Gastroesophageal sphincter (tissue), 3 donors: ENCODE measurements around the gene SLC43A1.

Source experiments
- POLR2A ChIP-seq, 2 donors: fragments of 450-650 bp; IDR thresholded peaks; one replicate each; pipeline ENCODE4 v1.6.1; 2017; ENCODE audit warnings: antibody characterized with exemption in 2 of 2, mild to moderate bottlenecking in 2 of 2, moderate library complexity in 1 of 2
- TF ChIP-seq, protein P1 (sequence below), 4 experiments: fragments of 200-600 bp in 2 of 4; fragments of 450-650 bp in 2 of 4; sonication (generic) in 1 of 4; IDR thresholded peaks; one replicate each; pipeline ENCODE4 v1.5.1; 2017 to 2019; ENCODE audit warnings: antibody characterized with exemption in 4 of 4, mild to moderate bottlenecking in 2 of 4, moderate library complexity in 2 of 4

GRCh38 chr11:57543593-57543992, 28.1 kb upstream of the SLC43A1 start:
- TF ChIP-seq, protein P1, sequence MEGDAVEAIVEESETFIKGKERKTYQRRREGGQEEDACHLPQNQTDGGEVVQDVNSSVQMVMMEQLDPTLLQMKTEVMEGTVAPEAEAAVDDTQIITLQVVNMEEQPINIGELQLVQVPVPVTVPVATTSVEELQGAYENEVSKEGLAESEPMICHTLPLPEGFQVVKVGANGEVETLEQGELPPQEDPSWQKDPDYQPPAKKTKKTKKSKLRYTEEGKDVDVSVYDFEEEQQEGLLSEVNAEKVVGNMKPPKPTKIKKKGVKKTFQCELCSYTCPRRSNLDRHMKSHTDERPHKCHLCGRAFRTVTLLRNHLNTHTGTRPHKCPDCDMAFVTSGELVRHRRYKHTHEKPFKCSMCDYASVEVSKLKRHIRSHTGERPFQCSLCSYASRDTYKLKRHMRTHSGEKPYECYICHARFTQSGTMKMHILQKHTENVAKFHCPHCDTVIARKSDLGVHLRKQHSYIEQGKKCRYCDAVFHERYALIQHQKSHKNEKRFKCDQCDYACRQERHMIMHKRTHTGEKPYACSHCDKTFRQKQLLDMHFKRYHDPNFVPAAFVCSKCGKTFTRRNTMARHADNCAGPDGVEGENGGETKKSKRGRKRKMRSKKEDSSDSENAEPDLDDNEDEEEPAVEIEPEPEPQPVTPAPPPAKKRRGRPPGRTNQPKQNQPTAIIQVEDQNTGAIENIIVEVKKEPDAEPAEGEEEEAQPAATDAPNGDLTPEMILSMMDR (IDR thresholded peaks at IDR 0.05) = no peak
- TF ChIP-seq POLR2A (IDR thresholded peaks at IDR 0.05) = no peak
